NOMO-1 (cell line): ENCODE results near the gene MCRIP1.

ENCODE experiments used
- DNase-seq, 2 experiments: peaks; one replicate each; lab custom pipeline; 2025; ENCODE audit not compliant: unreplicated experiment in 2 of 2; lab: John Stamatoyannopoulos, UW

MCRIP1 gene

DNA sequence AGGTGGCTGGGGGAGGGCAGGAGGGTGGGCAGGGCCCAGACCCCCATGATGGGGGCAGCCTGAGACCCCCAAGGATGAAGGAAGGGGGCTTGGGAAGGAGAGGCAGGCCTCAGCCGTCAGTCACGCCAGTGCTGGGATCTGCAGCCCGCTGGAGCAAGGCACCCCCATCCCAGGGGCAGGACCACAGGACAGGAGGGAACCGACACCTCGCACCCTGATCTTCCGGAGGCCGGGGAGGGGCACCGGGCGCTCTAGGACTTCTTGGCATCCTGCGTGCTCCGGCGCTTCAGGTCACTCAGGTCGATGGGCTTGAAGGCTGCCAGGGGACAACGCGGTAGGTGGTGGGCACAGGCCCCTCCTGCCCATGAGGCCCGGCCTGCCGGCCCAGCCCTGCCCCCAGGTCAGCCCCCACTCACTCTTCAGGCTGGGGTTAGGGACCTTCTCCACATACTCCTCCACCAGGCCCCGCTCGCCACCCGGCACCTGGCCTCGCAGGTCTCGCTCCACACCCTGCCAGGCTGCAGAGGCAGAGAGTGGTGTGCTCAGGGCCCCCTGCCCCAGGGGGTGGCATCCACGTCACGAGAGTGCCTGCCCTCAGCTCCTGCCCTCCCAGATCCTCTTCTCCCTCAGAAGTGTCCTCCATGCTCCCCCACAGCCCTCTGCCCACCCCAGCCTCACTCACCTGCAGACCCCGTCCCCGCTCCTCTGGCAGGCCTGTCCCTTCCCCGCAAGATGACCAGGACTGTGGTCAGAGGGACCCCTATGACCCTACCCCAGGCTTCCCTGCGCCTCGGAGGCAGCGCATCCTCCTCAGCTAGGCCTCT lies 9.9 kb downstream of the MCRIP1 start:
- DNase-seq = no peak

DNA sequence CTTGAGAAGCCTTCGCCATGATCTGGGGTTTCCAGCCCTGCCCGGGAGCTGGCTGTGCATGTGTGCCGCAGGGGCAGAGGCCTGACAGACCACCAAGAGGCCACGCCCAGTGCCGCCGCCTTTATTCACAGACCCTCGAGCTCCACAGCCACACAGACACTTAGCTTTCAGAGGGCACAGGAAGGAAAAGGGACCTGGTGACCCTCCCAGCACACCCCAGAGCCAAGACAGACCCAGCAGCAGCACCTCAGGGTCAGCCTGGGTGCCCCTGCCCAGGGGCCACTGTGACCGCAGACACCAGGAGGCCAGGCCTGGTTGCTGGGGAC lies 10.8 kb downstream of the MCRIP1 start:
- DNase-seq = no peak

DNA sequence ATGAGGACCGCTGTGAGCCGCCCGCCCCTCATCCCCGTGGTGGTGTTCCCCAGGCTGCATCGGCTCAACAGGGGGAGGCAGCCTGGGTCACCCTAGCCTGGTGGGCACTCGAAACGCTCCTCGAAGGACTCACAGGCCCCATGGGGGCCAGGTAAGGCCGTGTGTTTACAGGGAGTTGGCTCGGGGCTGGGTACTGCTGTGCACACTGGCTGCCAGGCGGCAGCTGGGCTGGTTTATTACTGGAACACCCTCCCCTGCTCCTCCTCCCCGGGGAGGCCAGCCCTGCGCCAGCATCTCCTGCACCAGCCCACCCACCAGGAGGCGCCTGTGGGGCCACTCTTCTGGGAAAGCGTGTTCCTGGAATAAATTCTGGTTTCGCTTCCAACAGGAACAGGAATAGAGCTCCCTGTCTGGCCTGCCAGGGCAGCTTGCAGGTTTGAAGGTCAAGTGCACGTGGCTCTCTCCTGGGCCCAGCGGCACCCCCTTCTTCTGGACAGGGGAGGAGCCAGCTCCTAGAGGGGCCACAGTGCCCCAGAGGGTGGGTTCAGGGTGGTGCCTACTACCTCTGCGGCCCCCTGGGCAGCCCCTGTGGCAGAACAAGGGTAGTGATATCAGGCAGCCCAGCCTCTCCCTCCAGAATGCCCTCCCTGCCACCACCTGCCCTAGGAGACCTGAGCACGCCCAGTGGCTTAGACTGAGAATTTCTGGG lies 11.3 kb downstream of the MCRIP1 start:
- DNase-seq = peak; percentile 24 to 32

- DNase-seq = no peak
These were observed 11.9 kb downstream of the MCRIP1 start for GRCh38 chr17:81821147-81821546.

DNA sequence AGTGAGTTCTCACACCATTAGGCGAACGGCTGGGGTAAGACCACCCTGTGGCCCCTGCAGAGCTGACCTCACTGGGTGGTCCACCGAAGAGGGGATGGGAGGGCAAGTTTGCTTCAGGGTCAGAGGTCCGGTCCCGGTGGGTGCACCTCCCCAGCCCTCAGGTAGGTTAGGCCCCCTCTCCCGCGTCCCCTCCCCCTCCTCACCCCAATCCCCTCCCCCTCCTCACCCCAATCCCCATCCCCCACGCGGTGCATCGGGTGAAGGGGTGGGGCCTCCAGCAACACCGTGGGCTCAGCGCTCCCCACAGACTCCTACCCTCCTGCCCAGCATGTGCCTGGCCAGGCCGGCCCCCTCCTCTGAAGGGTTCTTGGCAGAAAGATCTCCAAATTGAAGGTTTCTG lies 13.4 kb downstream of the MCRIP1 start:
- no peak for DNase-seq

GRCh38 chr17:81817758-81818147 lies 15.3 kb downstream of the MCRIP1 start:
- DNase-seq = no peak

- no peak for DNase-seq
These were observed 17.5 kb downstream of the MCRIP1 start for GRCh38 chr17:81815646-81815986.

GRCh38 chr17:81814748-81815645 lies 18.1 kb downstream of the MCRIP1 start:
- DNase-seq = peak; percentile 34 to 64

DNA sequence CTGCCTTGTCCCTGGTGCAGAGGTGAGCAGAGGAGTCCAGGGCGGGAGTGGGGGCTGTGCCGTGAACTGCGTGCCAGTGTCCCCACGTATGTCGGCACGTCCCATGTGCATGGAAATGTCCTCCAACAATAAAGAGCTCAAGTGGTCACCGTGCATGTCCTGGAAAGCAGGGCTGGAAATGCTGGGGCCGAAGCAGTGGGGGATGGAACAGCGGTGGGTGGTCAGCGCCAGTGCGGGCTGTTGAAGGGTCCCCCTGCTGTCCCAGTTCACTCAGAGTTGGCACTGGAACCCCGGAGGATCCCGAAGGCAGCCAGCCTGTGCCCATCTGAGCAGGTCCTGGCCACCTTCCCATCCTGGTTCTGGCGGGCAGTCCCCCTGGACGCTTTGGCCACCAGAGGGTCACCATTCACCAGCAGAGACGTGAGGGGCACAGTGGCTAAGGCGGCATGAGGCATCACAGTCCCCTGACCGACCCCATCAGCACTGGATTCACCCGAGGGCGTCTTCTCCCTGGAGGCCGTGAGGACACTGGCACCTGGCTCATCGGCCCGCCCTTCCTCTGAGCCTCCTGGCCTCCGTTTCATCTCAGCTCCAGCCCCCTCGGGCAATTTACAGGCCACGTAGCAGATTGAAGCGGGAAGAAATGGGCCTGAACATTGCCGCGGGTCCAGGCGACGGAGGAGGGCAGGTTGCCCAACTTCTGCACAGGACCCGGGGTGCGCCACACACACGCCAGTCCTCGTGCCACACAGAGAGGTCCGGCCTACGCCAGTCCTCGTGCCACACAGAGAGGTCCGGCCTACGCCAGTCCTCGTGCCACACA lies 19.0 kb downstream of the MCRIP1 start:
- no peak for DNase-seq

DNA sequence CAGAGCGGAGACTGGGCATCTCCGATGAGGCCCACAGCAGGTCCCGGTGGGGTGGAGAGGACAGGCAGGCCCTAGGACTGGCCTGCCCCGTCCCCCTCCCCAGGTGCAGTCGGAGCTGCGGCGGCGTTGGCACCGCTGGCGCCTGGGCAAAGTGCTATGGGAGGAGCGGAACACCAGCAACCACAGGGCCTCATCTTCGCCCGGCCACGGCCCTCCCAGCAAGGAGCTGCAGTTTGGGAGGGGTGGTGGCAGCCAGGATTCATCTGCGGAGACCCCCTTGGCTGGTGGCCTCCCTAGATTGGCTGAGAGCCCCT lies 19.8 kb downstream of the MCRIP1 start:
- no peak for DNase-seq

GRCh38 chr17:81812571-81813370 lies 20.3 kb downstream of the MCRIP1 start:
- no peak for DNase-seq

GRCh38 chr17:81811705-81812570 lies 21.2 kb downstream of the MCRIP1 start:
- DNase-seq = no peak

DNA sequence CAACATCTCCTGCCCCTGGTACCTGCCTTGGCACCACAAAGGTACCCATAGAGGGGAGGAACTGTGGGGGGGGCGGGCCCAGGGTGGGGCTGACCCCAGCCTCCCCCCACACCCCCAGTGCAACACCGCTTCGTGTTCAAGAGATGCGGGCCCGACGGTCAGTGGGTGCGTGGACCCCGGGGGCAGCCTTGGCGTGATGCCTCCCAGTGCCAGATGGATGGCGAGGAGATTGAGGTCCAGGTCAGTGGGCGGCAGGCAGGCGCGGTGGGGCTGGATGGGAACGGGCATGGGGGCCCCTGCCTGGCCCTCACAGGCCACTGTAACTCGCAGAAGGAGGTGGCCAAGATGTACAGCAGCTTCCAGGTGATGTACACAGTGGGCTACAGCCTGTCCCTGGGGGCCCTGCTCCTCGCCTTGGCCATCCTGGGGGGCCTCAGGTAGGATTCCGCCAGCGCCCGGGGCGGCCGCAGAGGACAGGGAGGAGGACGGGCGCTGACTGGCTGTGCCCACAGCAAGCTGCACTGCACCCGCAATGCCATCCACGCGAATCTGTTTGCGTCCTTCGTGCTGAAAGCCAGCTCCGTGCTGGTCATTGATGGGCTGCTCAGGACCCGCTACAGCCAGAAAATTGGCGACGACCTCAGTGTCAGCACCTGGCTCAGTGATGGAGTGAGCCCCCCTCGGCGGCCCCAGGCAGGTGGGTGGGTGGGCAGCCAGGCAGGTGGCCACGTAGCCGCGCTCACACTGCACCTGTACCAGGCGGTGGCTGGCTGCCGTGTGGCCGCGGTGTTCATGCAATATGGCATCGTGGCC lies 22.0 kb downstream of the MCRIP1 start:
- DNase-seq = no peak

DNA sequence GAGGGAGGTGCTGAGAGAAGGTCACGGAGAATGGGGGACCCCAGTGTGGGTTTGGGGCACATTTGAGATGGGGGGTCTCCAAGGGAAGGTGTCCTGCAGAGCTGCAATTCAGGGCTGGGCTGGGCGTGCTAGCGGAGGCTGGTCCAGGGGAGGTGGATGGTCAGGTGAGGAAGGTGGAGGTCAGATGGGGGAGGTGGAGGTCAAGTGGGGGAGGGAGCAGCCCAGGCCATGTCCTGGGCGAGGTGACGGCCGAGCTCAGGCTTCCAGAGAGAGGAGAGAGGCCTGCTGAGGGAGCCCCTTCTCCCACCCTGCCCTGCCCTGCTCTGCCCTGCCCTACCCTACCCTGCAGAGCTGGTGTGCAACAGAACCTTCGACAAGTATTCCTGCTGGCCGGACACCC lies 22.6 kb downstream of the MCRIP1 start:
- DNase-seq = no peak

DNA sequence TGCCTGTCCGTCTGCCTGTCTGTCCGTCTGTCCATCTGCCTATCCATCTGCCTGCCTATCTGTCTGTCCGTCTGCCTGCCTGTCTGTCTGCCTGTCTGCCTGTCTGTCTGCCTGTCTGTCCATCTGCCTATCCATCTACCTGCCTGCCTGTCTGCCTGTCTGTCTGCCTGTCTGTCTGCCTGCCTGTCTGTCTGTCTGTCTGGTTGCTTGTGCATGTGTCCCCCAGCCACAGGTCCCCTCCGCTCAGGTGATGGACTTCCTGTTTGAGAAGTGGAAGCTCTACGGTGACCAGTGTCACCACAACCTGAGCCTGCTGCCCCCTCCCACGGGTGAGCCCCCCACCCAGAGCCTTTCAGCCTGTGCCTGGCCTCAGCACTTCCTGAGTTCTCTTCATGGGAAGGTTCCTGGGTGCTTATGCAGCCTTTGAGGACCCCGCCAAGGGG lies 23.5 kb downstream of the MCRIP1 start:
- DNase-seq = no peak

GRCh38 chr17:81808778-81809555 lies 24.1 kb downstream of the MCRIP1 start:
- DNase-seq = no peak

- DNase-seq = no peak
These were observed 25.3 kb downstream of the MCRIP1 start for GRCh38 chr17:81807839-81808238.
